ENCODE results near the gene PGLYRP2. TPM values are rescaled to one million over a fixed set of nuclear protein-coding genes. Genes with fewer than 3 reads are reported as not detected.
"Not testable (repeated sequence)": the region's sequence is repeated elsewhere in the genome, so short reads cannot be mapped to it uniquely, and the experiment has no call there.

The PGLYRP2 gene, protein sequence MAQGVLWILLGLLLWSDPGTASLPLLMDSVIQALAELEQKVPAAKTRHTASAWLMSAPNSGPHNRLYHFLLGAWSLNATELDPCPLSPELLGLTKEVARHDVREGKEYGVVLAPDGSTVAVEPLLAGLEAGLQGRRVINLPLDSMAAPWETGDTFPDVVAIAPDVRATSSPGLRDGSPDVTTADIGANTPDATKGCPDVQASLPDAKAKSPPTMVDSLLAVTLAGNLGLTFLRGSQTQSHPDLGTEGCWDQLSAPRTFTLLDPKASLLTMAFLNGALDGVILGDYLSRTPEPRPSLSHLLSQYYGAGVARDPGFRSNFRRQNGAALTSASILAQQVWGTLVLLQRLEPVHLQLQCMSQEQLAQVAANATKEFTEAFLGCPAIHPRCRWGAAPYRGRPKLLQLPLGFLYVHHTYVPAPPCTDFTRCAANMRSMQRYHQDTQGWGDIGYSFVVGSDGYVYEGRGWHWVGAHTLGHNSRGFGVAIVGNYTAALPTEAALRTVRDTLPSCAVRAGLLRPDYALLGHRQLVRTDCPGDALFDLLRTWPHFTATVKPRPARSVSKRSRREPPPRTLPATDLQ
- polyA plus RNA-seq (ENCODE audit: insufficient read length in 4 of 4), result under 1 TPM in 1 of 4 donors, not detected in 3; 0.10 TPM

DNA sequence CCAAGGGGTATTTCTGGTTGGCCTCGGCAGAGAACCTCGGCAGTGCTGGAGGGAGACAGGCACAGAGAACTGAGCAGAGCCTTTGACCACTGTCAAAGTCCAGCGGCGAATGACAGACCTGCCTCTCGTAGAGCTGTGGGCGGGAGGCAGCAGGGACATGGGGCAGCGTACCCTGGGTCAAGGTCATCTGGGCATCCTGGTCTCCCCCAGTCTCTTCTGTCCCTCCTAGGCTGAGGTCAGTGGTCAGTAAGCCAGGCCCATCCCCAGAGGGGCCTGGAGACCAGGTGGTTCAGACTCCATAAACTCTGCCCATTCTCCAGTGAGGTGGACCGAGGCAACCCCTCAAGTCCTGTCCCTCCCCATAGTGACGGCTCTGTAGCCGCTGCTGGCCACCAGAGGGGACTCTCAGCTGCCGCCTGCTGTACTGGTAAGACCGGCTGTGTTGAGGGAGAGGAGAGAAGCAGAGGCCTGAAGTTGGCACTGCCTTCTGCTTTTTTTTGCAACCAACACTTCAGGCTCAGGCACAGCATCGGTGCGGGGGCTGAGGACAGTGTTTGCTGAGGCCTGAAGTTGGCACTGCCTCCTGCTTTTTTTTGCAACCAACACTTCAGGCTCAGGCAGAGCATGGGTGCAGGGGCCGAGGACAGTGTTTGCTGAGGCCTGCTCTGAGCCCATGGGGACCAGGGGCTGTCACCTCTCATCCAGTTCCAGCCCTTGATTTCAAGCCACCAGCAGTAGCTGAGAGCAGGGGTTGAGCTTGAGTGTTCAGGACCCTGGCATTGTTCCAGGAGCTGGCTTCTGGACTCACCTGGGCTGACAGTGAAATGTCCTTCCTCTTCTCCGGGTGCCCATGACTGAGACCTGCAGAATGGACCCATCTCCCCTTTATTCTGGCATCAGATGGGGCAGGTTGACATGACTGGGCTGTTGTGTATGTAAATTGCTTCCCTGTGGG is at the start of gene PGLYRP2:
Gene PGLYRP2 (minus strand): TSS at position 111 of the 955 bp plus-strand sequence. CDS start 130 bp downstream, outside the sequence.
- no peak for DNase-seq (ENCODE audit: low read depth in 4 of 4, low spot score in 3 of 4)

- DNase-seq (ENCODE audit: low read depth in 4 of 4, low spot score in 3 of 4), result no peak
Observed at GRCh38 chr19:15527705-15528104, 48.4 kb upstream of the PGLYRP2 start.

GRCh38 chr19:15526408-15526807 is 47.1 kb upstream of the PGLYRP2 start:
- no peak for DNase-seq (ENCODE audit: low read depth in 4 of 4, low spot score in 3 of 4)

DNA sequence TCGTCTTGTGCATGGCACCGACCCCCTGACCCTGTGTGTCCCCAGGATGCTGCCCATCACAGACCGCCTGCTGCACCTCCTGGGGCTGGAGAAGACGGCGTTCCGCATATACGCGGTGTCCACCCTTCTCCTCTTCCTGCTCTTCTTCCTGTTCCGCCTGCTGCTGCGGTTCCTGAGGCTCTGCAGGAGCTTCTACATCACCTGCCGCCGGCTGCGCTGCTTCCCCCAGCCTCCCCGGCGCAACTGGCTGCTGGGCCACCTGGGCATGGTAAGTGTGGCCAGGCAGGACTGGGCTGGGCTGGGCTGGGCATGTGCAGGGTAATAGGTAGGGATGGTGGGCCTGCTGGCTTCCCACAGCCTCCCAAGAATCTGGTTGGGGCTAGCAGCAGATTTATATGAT is 46.0 kb upstream of the PGLYRP2 start:
- no peak for DNase-seq (ENCODE audit: low read depth in 4 of 4, low spot score in 3 of 4)

- DNase-seq (ENCODE audit: low read depth in 4 of 4, low spot score in 3 of 4), result no peak
Observed at GRCh38 chr19:15524781-15525180, 45.5 kb upstream of the PGLYRP2 start.

- no peak for DNase-seq (ENCODE audit: low read depth in 4 of 4, low spot score in 3 of 4)
Observed at GRCh38 chr19:15519433-15519976, 40.2 kb upstream of the PGLYRP2 start.

DNA sequence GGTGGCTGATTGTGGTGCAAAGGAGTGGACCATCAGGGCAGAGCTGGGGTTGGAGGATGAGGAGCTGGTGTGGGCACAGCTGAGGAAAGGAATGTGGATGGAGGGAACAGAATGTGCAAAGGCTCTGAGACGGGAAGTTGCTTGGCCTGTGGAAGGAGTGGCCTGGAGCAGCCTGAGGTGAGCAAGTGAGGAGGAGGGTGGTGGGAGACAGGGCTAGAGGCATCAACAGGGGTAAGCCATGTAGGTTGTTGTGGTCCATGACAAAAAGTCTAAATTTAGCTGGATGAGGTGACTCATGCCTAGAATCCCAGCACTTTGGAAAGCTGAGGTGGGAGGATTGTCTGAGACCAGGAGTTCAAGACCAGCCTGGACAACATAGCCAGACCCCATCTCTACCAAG is 38.5 kb upstream of the PGLYRP2 start:
- no peak for DNase-seq (ENCODE audit: low read depth in 4 of 4, low spot score in 3 of 4)

- no peak for DNase-seq (ENCODE audit: low read depth in 4 of 4, low spot score in 3 of 4)
Observed at GRCh38 chr19:15516363-15516762, 37.1 kb upstream of the PGLYRP2 start.

GRCh38 chr19:15515227-15515625 is 35.9 kb upstream of the PGLYRP2 start:
- not testable (repeated sequence) for DNase-seq (ENCODE audit: low read depth in 4 of 4, low spot score in 3 of 4)

DNA sequence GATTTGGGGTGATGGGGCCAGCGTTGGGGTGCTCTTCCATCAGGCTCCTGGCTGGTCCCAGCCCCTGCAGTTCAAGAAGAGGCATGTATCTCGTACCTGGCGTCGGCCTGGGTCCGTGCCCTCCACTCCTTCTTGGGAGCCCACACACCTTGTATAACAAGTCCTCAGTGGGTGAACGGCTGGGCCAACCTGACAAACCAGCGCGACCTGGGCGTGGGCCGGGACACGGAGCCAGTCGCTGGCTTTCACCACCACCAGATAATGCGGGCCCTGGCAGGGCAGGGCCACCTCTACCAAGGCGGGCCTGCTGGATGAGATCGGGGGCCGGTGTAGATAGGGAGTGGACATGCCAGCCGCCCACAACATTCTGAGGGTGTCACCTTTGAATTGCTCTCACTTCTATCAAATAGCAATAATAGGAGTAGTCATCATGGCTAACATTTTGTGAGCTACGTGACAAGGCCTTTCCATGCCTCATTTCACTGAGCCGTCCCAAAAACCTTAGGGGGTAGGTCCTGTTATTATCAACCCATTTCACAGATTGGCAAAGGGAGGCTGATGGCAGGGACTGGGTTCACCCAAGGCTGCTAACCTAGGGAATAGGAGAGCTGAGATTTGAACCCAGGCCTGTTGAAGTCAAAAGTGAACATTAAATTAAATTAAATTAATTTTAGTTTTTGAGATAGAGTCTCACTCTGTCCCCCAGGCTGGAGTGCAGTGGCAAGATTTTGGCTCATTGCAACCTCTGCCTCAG is 32.5 kb upstream of the PGLYRP2 start:
- DNase-seq (ENCODE audit: low read depth in 4 of 4, low spot score in 3 of 4), result no peak

- no peak for DNase-seq (ENCODE audit: low read depth in 4 of 4, low spot score in 3 of 4)
Observed at GRCh38 chr19:15508035-15508710, 28.9 kb upstream of the PGLYRP2 start, which contains the start of gene CYP4F22. Gene CYP4F22, plus strand, starts transcription at chr19:15508525. Its CDS starts 16,812 bp downstream, at chr19:15525337.

DNA sequence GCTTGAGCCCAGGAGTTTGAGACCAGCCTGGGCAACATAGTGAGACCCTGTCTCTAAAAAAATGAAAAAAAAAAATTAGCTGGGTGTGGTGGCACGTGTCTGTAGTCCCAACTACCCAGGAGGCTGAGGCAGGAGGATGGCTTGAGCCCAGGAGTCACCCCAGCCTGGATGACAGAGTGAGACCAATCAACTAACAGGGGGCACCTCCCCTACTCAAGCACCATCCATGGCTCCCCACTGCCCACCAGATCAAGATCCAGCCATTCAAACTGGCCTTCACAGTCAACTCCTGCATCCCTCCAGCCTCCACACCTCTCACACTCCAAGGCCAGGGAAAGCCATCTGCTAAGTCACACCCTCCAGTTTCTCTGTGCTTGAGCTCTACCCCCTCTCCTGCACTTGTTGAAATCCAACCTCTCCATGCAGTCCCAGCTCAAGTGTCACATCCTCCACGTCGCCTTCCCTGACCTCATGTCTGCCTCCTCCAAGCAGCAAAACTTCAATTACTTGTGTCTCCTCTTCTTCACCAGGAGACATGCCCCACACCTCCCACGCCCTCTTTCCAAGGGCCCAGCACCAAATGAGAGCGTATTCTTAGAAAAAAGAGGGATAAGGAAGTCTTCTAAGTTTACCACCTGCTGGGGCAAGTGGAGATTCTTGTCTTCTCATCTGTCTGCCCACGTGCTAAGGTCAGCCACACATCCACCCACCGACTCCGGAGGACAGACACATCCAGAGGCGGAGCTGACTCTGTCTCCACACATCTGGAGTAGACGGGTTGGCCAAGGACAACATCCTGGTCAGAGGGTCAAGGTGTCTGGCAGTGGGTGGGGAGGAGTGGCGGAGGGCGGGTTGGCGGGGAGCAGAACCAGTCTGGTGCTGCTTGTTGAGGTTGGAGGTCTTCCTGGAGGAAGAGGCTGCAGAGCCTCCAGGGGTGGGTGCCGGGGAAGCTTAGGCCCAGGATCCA is 28.1 kb upstream of the PGLYRP2 start:
- no peak for DNase-seq (ENCODE audit: low read depth in 4 of 4, low spot score in 3 of 4)

GRCh38 chr19:15506074-15506571 is 26.8 kb upstream of the PGLYRP2 start:
- no peak for DNase-seq (ENCODE audit: low read depth in 4 of 4, low spot score in 3 of 4)

GRCh38 chr19:15502264-15502663 is 23.0 kb upstream of the PGLYRP2 start:
- DNase-seq (ENCODE audit: low read depth in 4 of 4, low spot score in 3 of 4), result no peak

DNA sequence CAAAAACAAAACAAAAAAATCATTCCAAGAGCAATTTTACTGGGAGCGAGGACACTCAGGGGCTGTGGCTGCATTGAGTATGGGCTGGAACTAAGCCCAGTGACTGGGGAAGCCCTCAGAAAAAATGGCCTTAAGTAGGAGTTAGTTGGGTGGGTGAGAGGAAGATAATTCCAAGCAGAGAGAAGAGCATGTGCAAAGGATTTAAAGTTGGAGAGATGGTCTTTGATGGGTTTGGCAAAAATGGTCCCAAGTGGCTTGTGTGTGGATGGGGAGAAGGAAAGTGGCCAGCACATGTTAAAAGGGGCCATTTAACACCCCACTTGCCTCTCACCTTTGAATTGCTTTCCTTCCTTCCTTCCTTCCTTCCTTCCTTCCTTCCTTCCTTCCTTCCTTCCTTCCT is 22.3 kb upstream of the PGLYRP2 start:
- no peak for DNase-seq (ENCODE audit: low read depth in 4 of 4, low spot score in 3 of 4)

DNA sequence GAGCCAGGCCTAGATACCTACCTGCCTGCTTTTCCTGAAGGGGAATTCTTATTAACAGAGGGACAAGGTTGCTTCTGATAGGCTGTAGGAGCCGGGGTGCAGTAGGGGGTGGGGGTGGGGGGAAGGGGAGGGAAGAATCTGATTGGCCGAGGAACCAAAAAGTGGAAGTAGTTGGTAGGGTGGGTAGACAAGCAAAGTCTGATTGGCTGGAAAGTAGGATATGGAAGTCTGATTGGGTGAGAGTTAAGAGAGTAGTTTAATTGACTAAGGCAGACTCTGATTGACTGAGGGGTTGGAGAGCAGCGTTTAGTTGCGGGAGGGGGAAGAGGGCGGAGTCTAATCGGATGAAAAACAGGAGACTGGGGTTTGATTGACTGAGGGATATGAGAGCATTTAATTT is 19.6 kb upstream of the PGLYRP2 start:
- DNase-seq (ENCODE audit: low read depth in 4 of 4, low spot score in 3 of 4), result no peak

GRCh38 chr19:15498156-15498858 is 19.0 kb upstream of the PGLYRP2 start:
- no peak for DNase-seq (ENCODE audit: low read depth in 4 of 4, low spot score in 3 of 4)
